Muscle layer of duodenum (tissue), 2 donors: ENCODE measurements around the gene ESYT3.

Experiments used
- H3K27ac ChIP-seq: one replicate; pipeline ENCODE4 v1.7.0; 2013; ENCODE audit warnings: mild to moderate bottlenecking, low read length
- H3K27me3 ChIP-seq: one replicate; pipeline ENCODE4 v1.7.0; 2013; ENCODE audit warnings: low read depth, mild to moderate bottlenecking, control low read depth, low read length
- H3K36me3 ChIP-seq, 2 donors: one replicate each; pipeline ENCODE4 v1.7.0; 2013; ENCODE audit warnings: low read length in 2 of 2, control low read depth in 1 of 2, mild to moderate bottlenecking in 1 of 2; ENCODE audit not compliant: insufficient read depth in 2 of 2, control insufficient read depth in 1 of 2
- H3K4me1 ChIP-seq, 2 donors: one replicate each; pipeline ENCODE4 v1.7.0; 2013; ENCODE audit warnings: low read length in 2 of 2, mild to moderate bottlenecking in 2 of 2, control low read depth in 1 of 2, moderate library complexity in 1 of 2; ENCODE audit not compliant: insufficient read depth in 2 of 2, control insufficient read depth in 1 of 2
- H3K4me3 ChIP-seq, 2 donors: one replicate each; pipeline ENCODE4 v1.7.0; 2013; ENCODE audit warnings: low read length in 2 of 2, low read depth in 1 of 2, mild to moderate bottlenecking in 1 of 2
- H3K9me3 ChIP-seq, 2 donors: one replicate each; pipeline ENCODE4 v1.7.0; 2013; ENCODE audit warnings: low read length in 2 of 2, control low read depth in 1 of 2, mild to moderate bottlenecking in 1 of 2; ENCODE audit not compliant: control insufficient read depth in 1 of 2
- donor health status: healthy.

Gene ESYT3

GRCh38 chr3:138465451-138465850, 31.0 kb downstream of the ESYT3 start:
- no peaks in the 10 kb centered on the region for H3K9me3 ChIP-seq
- no peaks in the 10 kb centered on the region for H3K36me3 ChIP-seq
- no peak overlapping the region for H3K27ac ChIP-seq
- H3K27me3 ChIP-seq: no peaks in the 10 kb centered on the region
- H3K4me3 ChIP-seq: no peak overlapping the region
- H3K4me1 ChIP-seq: peaks cover 0 to 6% of the 10 kb centered on the region in 2 donors

GRCh38 chr3:138465925-138466324, 31.5 kb downstream of the ESYT3 start:
- Histone ChIP-seq H3K9me3 (no peaks in the 10 kb centered on the region), H3K27ac (no peak overlapping the region), H3K4me3 (no peak overlapping the region), H3K27me3 (no peaks in the 10 kb centered on the region), H3K4me1 (peaks cover 0 to 6% of the 10 kb centered on the region in 2 donors), H3K36me3 (no peaks in the 10 kb centered on the region)

- H3K27me3 ChIP-seq: no peaks in the 10 kb centered on the region
- no peak overlapping the region for H3K27ac ChIP-seq
- H3K9me3 ChIP-seq: no peaks in the 10 kb centered on the region
- no peak overlapping the region for H3K4me3 ChIP-seq
- no peaks in the 10 kb centered on the region for H3K36me3 ChIP-seq
- H3K4me1 ChIP-seq: peaks cover 0 to 6% of the 10 kb centered on the region in 2 donors
Observed at GRCh38 chr3:138467931-138468330, 33.5 kb downstream of the ESYT3 start.

GRCh38 chr3:138468451-138468850, 34.0 kb downstream of the ESYT3 start:
- no peaks in the 10 kb centered on the region for H3K36me3 ChIP-seq
- no peaks in the 10 kb centered on the region for H3K9me3 ChIP-seq
- H3K4me3 ChIP-seq: no peak overlapping the region
- H3K27ac ChIP-seq: no peak overlapping the region
- H3K4me1 ChIP-seq: peaks cover 0 to 6% of the 10 kb centered on the region in 2 donors
- H3K27me3 ChIP-seq: no peaks in the 10 kb centered on the region

- Histone ChIP-seq H3K9me3 (no peaks in the 10 kb centered on the region), H3K27me3 (no peaks in the 10 kb centered on the region), H3K27ac (no peak overlapping the region), H3K4me1 (peaks cover 0 to 6% of the 10 kb centered on the region in 2 donors), H3K4me3 (no peak overlapping the region), H3K36me3 (no peaks in the 10 kb centered on the region)
Observed at GRCh38 chr3:138468886-138469285, 34.5 kb downstream of the ESYT3 start.

GRCh38 chr3:138469874-138470273, 35.5 kb downstream of the ESYT3 start:
- Histone ChIP-seq H3K9me3 (no peaks in the 10 kb centered on the region), H3K27me3 (no peaks in the 10 kb centered on the region), H3K4me3 (no peak overlapping the region), H3K4me1 (peaks cover 0 to 6% of the 10 kb centered on the region in 2 donors), H3K36me3 (no peaks in the 10 kb centered on the region), H3K27ac (no peak overlapping the region)

- Histone ChIP-seq H3K9me3 (no peaks in the 10 kb centered on the region), H3K36me3 (no peaks in the 10 kb centered on the region), H3K27me3 (no peaks in the 10 kb centered on the region), H3K4me1 (peaks cover 0 to 6% of the 10 kb centered on the region in 2 donors), H3K27ac (no peak overlapping the region), H3K4me3 (no peak overlapping the region)
Observed at GRCh38 chr3:138470687-138471086, 36.3 kb downstream of the ESYT3 start.

- no peak overlapping the region for H3K4me3 ChIP-seq
- peaks cover 0 to 6% of the 10 kb centered on the region in 2 donors for H3K4me1 ChIP-seq
- no peak overlapping the region for H3K27ac ChIP-seq
- no peaks in the 10 kb centered on the region for H3K27me3 ChIP-seq
- no peaks in the 10 kb centered on the region for H3K9me3 ChIP-seq
- H3K36me3 ChIP-seq: no peaks in the 10 kb centered on the region
Observed at GRCh38 chr3:138471481-138471880, 37.1 kb downstream of the ESYT3 start.

- H3K27ac ChIP-seq: no peak overlapping the region
Observed at GRCh38 chr3:138472141-138472825, 37.9 kb downstream of the ESYT3 start.

GRCh38 chr3:138473391-138473790, 39.0 kb downstream of the ESYT3 start:
- no peaks in the 10 kb centered on the region for H3K27me3 ChIP-seq
- H3K4me1 ChIP-seq: peaks cover 0 to 6% of the 10 kb centered on the region in 2 donors
- H3K9me3 ChIP-seq: no peaks in the 10 kb centered on the region
- no peaks in the 10 kb centered on the region for H3K36me3 ChIP-seq
- H3K27ac ChIP-seq: no peak overlapping the region
- H3K4me3 ChIP-seq: no peak overlapping the region

More at GRCh38 chr3:138472141-138472825, 37.9 kb downstream of the ESYT3 start:
- H3K9me3 ChIP-seq: no peaks in the 10 kb centered on the region
- H3K4me1 ChIP-seq: peaks cover 0 to 6% of the 10 kb centered on the region in 2 donors
- H3K4me3 ChIP-seq: no peak overlapping the region
- no peaks in the 10 kb centered on the region for H3K27me3 ChIP-seq
- H3K36me3 ChIP-seq: no peaks in the 10 kb centered on the region

GRCh38 chr3:138474163-138474562, 39.7 kb downstream of the ESYT3 start:
- Histone ChIP-seq H3K27ac (no peak overlapping the region), H3K4me1 (peaks cover 0 to under 1% of the 10 kb centered on the region in 2 donors), H3K9me3 (no peaks in the 10 kb centered on the region), H3K4me3 (no peak overlapping the region), H3K36me3 (no peaks in the 10 kb centered on the region), H3K27me3 (no peaks in the 10 kb centered on the region)

GRCh38 chr3:138476526-138476925, 42.1 kb downstream of the ESYT3 start:
- no peaks in the 10 kb centered on the region for H3K36me3 ChIP-seq

More at GRCh38 chr3:138476526-138476925, 42.1 kb downstream of the ESYT3 start:
- Histone ChIP-seq H3K4me1 (no peaks in the 10 kb centered on the region), H3K27ac (no peak overlapping the region), H3K27me3 (no peaks in the 10 kb centered on the region), H3K4me3 (no peak overlapping the region), H3K9me3 (no peaks in the 10 kb centered on the region)
